ENCODE data around the gene PRKN.

PRKN gene

DNA sequence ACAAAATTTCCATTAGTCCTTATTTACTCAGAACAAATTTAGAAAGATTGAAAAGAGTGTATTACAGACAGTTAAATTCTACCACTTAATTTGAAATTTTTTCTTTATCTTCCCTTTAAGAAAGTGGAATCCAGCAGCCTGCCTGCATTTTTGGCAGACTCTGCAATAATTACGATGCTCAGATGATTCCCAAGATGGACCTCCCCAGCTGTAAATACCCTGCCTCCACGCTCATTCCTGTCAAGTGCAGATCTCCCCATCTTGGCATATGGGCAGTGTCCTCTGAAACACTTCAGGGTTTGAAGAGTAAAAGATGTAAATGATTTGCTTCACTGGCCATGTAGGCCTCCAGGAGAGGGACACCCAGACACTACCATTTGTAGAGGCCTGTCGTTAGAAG, 471.2 kb downstream of the PRKN start:
- no peak for DNase-seq (ENCODE audit: low read depth in 2 of 3, low spot score in 2 of 3)

DNA sequence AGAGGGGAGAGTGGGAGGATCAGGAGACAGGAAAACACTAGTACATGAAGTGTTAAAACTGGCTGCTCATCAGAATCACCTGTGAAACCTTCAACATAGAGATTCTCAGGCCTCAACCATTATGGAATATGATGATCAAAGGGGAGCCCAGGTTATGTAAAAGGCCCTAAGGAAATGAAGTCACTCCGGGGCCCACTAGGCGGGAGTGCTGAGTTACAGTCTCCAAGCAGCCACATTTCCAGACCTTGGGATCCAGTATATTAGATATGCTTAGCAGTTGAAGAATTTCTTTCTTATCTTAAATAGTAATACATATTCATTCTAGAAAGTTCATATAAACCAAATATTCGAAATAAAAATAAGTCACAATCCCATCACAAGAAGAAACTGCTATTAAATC, 476.3 kb downstream of the PRKN start:
- DNase-seq (ENCODE audit: low read depth in 2 of 3, low spot score in 2 of 3): no peak

DNA sequence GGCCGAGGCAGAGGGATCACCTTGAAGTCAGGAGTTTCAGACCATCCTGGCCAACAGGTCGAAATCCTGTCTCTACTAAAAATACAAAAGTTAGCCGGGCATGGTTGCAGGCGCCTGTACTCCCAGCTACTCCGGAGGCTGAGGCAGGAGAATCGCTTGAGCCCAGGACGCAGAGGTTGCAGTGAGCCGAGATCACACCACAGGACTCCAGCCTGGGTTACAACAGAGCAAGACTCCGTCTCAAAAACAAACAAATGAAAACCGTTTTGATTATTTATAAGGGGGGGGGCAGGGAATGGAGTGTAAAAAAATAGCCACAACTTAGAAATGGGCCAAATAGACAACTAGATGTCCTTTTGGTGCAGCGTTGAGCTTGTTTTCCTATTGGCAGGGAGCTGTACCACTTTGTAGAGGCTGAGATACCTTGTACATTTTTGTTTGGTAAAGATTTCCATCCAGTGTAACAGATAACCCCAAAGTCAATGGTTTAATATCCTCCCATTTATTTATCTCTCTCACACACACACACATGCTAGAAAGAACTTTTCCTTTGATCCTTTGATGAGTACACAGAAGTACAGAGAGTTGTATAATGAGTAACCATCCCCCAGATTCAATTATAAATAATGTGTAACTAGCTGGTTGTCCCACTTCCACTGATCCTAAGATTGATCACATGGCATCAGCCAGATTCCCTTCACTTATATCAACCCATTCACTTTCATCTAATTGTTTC, 477.5 kb downstream of the PRKN start:
- DNase-seq (ENCODE audit: low read depth in 2 of 3, low spot score in 2 of 3): no peak

GRCh38 chr6:162245830-162246420, 481.6 kb downstream of the PRKN start:
- DNase-seq (ENCODE audit: low read depth in 2 of 3, low spot score in 2 of 3): no peak

DNA sequence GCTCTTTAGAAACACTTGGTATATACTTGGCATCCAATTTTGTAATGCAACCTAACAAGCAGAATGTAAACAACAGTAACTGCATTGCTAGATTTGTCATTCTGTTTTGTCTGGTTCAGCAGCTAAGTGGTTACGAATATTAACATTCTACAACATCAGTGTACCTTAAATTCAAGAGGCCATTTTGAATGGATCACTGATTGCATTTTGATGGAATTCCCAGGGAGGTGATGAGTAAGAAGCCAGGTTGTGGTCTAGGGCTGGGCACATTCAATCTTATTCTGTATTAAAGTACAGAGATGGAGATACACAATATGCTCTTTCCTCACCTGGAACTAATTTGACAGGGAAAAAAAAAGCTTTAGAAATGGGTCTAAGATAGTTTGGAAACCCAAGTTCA, 483.5 kb downstream of the PRKN start:
- no peak for DNase-seq (ENCODE audit: low read depth in 2 of 3, low spot score in 2 of 3)

DNA sequence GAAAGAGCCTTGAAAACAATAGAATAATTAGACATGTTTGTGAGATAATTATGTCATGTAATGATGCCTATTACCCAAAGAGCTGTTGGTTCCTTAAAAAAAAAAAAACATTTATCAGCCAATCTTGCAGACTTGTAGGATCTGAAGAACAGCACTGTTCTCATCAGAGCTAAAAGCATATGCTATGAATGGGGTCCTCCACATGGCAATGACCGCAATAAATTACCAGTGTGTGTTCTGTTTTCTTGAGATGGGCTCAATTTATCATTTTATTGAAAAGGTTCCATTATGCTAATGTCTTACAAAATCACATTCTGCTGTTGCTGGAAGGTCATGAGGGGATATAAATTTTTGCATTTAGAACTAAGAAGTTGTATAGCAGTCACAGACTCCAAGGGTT, 484.7 kb downstream of the PRKN start:
- no peak for DNase-seq (ENCODE audit: low read depth in 2 of 3, low spot score in 2 of 3)

GRCh38 chr6:162239330-162239729, 488.2 kb downstream of the PRKN start:
- no peak for DNase-seq (ENCODE audit: low read depth in 2 of 3, low spot score in 2 of 3)

GRCh38 chr6:162238675-162239074, 488.9 kb downstream of the PRKN start:
- no peak for DNase-seq (ENCODE audit: low read depth in 2 of 3, low spot score in 2 of 3)

GRCh38 chr6:162237331-162237730, 490.2 kb downstream of the PRKN start:
- no peak for DNase-seq (ENCODE audit: low read depth in 2 of 3, low spot score in 2 of 3)

DNA sequence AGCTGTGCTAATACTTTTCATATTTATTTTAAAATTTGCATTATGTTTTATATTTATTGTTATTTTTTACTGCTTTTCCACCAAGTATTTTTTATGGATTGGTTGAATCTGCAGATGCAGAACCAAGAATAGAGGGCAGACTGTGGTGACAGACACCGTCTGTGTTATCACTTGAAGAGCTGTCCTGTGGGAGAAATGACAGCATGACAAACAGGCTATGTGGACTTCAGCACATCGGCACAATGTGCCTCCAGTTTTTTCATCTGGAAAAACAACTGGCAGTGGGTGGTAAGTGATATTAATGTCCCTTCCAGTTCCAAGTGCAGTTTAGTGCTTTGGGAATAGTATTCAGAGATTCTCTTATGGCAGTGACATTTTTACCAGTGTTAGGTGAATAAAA, 492.9 kb downstream of the PRKN start:
- DNase-seq (ENCODE audit: low read depth in 2 of 3, low spot score in 2 of 3): no peak

DNA sequence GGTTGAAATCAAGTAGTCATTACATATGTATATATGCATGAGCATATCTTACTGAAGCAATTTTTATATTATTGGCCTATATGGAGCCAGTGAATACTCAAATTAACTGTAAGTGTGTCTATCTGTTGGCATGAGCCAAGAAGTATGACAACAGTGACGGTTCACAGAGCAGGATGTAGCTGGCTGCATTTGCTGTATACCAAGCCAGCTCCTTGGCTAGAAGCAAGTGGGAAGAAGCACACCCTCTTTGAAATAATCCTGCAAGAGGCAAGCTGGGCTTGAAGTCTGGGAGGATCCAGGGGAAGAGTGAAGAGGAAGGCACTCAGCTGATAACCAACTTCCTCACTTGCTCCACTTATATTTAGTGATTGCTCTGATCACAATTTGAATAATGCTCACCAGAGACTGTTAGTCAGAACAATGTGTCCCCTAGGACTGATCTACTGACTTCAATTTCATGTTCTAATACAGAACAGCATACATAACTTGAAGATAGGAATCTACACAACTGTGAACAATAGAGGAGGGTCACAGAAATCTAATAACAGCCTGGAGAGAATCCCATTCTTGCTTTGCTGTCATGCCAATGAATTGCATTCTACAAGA, 497.3 kb downstream of the PRKN start:
- DNase-seq (ENCODE audit: low read depth in 2 of 3, low spot score in 2 of 3): no peak

GRCh38 chr6:162229093-162229492, 498.5 kb downstream of the PRKN start:
- no peak for DNase-seq (ENCODE audit: low read depth in 2 of 3, low spot score in 2 of 3)

DNA sequence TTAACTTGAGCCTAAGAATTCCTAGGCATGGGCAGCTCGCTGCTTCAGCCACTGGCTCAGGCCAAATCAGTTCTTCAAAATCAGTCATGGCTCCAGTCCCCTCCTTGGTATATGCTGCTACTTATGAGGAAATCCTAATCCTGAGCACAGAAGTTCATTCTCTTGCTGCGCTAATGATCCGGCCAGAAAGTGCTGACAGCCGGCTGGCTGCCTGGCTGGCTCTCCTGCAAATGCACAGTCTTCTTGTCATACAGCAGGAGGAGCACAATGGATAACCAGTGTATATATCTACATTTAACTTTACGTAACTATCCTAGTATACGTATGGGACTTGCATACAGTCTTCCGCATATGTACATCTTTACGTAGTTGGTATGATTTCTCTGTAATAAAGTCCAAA, 500.8 kb downstream of the PRKN start:
- DNase-seq (ENCODE audit: low read depth in 2 of 3, low spot score in 2 of 3): no peak

DNA sequence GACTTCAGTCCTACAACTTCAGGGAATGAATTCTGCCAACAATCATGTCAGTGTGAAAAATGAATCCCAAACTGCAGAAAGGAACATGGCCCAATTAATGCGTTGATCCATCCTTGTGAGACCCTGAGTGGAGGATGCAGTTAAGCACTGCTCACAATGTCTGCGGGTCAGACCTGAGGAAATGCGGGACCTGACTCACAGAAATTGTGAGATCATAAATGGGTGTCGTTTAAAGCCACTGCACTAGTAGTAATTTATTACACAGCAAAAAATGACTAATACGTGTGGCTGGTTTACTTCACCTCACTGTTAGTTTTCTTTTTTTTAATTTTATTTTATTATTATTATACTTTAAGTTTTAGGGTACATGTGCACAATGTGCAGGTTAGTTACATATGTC, 505.0 kb downstream of the PRKN start:
- no peak for DNase-seq (ENCODE audit: low read depth in 2 of 3, low spot score in 2 of 3)

DNA sequence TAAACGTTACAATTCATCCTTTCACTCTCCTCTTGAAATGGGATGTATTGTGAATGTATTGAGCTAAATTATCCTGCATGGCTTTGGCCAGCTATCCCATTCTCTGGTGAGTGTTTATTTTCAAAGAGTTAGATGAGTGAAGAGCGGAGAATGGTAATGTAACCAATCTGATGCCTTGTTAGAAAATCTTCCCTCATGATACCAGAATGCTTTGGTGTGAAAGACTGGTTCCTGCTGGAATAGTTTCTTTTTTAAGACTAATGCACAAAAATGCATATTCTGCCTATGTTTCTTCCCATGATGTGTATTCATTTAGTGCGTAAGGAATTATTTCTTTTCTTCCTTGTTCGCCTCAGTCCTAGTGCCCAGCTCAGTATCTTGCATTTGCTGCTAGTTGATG, 506.7 kb downstream of the PRKN start:
- DNase-seq (ENCODE audit: low read depth in 2 of 3, low spot score in 2 of 3): no peak

DNA sequence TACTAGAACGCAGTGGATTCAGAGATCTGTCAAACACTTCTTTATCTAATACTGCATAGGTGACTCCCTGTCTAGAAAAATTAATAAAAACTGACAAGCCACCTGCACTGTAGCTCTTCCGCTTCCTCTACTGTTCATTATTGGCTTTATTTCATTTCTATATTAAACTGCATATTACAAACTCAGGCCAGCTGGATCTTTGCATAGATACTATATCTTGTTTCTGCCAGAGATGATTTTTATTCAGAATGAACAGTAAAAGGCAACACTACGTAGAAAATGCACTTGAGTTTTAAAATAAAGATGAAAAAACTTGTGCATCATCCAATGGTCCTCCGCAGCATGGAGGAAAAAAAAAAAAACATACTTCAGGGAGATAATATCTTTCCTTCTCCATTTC, 508.3 kb downstream of the PRKN start:
- no peak for DNase-seq (ENCODE audit: low read depth in 2 of 3, low spot score in 2 of 3)

- no peak for DNase-seq (ENCODE audit: low read depth in 2 of 3, low spot score in 2 of 3)
Measured at GRCh38 chr6:162217811-162218493, 509.6 kb downstream of the PRKN start.

GRCh38 chr6:162217058-162217457, 510.5 kb downstream of the PRKN start:
- no peak for DNase-seq (ENCODE audit: low read depth in 2 of 3, low spot score in 2 of 3)

- no peak for DNase-seq (ENCODE audit: low read depth in 2 of 3, low spot score in 2 of 3)
Measured at GRCh38 chr6:162211777-162212176, 515.8 kb downstream of the PRKN start.

- DNase-seq (ENCODE audit: low read depth in 2 of 3, low spot score in 2 of 3): no peak
Measured at GRCh38 chr6:162211022-162211421, 516.5 kb downstream of the PRKN start.

GRCh38 chr6:162203287-162203686, 524.3 kb downstream of the PRKN start:
- no peak for DNase-seq (ENCODE audit: low read depth in 2 of 3, low spot score in 2 of 3)

Data from activated CD8-positive, alpha-beta memory T cell treated with anti-CD3 and anti-CD28 coated beads for 48 hours (primary cell).